ENCODE data around the gene TMIGD3.

Gene TMIGD3

GRCh38 chr1:111507411-111508201 is 4.2 kb upstream of the TMIGD3 start:
- DNase-seq = peak; percentile 86

- DNase-seq = no peak
These were observed 3.1 kb upstream of the TMIGD3 start for GRCh38 chr1:111506561-111506960.

- no peak for DNase-seq
These were observed 2.2 kb upstream of the TMIGD3 start for GRCh38 chr1:111505641-111506119.

GRCh38 chr1:111504097-111504496 is 664 bp upstream of the TMIGD3 start:
- DNase-seq = no peak

DNA sequence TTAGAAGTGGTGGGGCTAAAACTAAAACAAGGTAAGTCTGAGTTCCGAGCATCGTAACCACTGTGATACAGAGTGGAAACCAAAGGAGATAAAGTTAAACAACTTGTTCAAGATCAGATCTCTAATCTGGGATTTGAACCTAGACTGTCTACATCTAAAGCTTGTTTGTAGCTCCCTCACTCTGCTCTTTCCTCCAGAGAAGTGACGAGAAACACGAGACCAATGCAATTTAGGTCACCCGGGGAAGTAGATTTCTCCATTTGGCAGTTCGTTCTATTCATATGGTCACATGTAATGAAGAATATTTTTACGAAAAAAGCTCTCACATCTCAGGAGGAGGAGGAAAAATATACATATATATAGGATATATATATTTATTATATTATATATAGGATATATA is 1.8 kb downstream of the TMIGD3 start:
- DNase-seq = no peak

DNA sequence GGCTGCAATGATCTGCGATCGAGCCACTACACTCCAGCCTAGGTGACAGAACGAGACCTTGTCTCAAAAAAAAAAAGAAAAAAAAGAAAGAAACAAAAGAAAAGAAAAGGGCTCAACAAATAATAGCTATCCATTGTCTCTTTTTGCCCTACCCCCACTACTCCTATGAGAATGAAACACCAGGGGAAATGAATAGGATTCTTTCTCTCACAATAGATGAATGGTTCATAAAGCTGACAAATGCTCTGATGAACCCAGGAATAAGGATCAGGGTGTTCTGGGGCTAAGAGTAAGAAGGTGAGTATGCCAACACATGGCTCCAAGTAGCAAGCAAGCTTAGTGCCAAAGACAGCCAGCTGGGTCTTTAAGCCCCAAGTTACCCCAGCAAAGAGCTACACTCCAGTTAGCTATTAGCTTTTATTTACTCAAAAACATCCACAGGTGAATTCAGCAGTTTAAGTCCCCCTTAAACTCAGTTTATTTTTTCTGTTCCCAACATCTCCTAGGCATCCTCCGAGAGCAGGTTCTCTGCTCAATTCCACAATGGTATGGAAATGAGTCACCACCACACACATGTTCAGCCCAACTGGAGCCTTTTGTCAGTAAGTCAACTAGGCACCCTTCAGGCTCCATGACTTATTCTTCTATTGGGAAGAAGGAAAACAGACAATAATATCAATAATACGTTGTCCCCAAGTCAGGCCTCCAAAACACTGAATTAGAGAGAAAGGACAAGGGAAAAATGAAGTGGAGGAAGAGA is 4.2 kb downstream of the TMIGD3 start:
- no peak for DNase-seq

GRCh38 chr1:111497592-111497991 is 5.8 kb downstream of the TMIGD3 start:
- no peak for DNase-seq

- no peak for DNase-seq
These were observed 7.0 kb downstream of the TMIGD3 start for GRCh38 chr1:111496398-111496797.

DNA sequence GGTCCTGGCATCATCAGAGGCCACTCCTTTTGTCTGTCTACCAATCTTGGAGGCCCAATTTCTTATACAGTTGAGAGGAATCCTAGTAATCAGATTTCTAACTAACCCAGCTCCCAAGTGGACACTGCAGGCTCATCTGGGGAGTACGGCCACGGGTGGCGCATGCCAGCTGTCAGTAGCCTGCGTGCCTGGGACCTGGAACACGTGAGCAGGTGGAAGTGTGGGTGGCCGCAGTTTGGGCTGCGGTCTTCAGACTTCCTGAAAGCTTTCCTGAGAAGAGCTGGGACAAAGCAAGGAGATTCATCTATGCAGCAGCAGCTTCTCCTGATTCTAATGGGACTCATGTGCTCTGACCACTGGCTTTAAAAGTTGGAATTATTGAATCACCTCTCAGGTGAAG is 12.4 kb downstream of the TMIGD3 start:
- DNase-seq = no peak

- no peak for DNase-seq
These were observed 13.2 kb downstream of the TMIGD3 start for GRCh38 chr1:111490220-111490619.

DNA sequence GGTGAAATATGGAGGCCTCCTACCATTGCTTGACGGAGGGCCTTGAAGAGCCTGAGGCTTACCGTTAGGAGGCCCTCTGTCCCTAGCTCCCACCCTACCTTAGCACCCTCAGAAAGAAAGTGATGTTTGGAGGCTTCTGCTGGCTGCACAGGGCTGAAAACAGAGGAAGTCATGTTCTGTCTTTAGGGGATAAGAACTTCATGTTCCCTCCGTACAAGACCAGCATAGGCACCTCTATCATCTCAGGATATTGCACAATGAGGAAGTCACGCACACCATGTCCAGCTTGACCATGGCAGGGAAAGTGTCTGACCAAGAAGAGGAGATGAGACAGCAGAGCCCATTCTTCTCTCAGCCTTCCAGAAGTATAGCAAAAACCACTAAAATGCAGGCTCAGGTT is 13.8 kb downstream of the TMIGD3 start:
- no peak for DNase-seq

DNA sequence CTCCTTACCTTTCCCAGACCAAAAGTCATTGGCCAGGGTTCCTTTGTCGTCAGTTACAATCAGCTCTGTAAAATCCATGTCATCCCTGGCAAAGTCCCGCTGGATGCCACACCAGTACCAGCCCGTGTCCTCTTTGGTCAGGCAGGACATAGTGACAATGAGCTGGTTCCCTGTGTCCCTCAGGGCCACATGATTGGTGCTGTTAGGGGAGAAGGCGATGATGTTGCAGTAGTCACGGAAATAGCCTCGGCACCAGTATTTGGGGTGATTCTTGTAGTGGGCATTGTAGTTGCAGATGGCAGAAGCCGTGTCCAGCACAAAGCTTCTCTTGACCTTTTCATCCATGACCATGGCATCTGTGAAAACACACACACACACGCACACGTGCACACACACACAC is 14.8 kb downstream of the TMIGD3 start:
- no peak for DNase-seq

GRCh38 chr1:111487133-111487532 is 16.3 kb downstream of the TMIGD3 start:
- DNase-seq = no peak

GRCh38 chr1:111486431-111486830 is 17.0 kb downstream of the TMIGD3 start:
- DNase-seq = no peak

DNA sequence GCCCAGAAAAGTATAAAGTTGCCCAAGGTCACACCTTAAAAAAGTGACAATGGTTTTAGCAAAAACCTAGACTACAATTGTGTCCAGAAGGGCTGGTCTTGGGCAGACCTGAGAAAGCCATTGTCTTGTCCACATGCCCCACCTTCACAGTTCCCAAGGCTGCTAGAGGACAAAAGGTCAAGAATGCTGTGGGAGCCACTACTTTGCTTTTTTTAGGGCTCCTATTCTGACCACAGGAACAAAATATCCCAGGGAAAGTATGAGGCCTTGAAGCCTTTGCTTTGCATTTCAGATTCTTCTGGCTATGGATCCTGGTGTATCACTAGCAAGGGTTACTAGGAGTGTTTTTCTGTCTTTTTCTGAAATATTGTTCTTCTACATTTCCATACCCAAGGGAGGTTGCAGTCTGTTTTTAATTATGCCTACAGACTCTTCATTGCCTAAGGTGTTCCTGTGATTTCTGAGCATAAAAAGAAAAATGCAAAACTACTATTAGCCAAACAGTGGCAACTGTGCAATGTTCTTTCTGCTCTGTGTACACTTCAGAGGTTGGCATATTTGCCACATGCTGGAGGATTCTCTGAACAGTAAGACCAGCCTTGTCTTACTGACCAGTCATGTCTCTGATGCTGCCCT is 18.9 kb downstream of the TMIGD3 start:
- DNase-seq = no peak

GRCh38 chr1:111483876-111484275 is 19.6 kb downstream of the TMIGD3 start:
- no peak for DNase-seq

- no peak for DNase-seq
These were observed 20.3 kb downstream of the TMIGD3 start for GRCh38 chr1:111483166-111483565.

DNA sequence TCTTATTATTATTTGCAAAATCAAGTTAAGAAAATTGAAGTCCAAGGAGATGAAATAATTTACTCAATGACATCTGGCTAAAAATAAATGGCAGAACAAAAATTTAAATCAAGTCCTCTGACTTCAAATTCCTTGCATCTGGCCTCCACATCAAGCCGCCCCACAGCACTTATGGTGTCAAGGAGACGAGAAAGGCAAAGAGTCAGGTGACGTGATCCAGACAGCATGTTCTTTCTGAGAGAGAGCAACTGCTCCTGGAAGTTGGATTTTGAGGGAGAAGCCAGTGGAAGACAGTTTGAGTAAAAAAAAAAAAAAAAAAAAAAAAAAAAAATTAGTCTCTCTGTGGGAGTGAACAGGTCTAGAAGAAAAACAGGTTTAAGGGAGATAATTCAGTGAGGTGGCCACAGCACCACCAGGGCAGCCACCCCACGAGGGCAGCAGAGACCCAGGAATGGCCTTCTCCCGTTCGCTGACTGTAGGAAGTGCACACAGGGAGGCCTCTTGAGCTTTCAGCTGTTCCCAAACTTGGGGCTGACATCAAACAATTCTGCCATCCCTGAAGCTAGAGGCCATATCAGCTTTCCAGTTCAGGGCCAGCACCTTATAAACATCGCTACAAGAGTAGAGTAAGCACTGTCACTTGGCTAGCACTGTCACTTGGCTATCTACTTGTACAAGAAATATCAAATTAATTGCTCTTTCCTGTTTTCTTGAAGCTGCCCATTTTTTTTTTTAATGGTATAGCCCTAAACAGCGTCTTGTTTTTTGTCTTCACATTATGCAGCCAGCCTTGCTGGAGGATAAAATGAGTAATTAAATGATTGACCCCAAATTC is 21.8 kb downstream of the TMIGD3 start:
- DNase-seq = peak; percentile 85

DNA sequence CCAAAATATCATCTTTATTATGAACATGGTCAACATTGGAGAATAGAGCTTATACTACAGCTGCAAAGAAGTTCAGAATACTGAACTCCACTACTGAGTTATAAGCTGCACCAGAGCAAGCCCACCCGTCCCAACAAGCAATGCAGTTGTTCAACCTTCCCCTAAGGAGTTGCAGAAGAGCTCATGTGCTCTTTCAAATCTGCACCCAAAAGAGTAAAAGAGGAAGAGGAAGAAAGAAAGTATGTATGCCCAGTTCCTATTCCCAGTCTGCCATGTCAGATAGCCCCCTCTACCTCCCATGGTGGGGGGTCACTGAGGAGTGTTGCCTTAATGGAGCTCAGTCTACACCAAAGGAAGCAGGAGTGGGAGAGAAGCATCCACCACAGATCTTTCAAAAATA is 22.8 kb downstream of the TMIGD3 start:
- DNase-seq = no peak

GRCh38 chr1:111476761-111477309 is 26.6 kb downstream of the TMIGD3 start:
- DNase-seq = no peak

- no peak for DNase-seq
These were observed 27.2 kb downstream of the TMIGD3 start for GRCh38 chr1:111476214-111476613.

- DNase-seq = no peak
These were observed 27.7 kb downstream of the TMIGD3 start for GRCh38 chr1:111475701-111476100.

Measured in femur (tissue), 1 donor.